COLO829 (cell line): ENCODE measurements around the gene SYTL3.

Source experiments
- DNase-seq: peaks from one replicate; pipeline ENCODE4 v3.0.0; 2012; ENCODE audit warnings: low spot score

Gene SYTL3

GRCh38 chr6:158722176-158722729, 72.4 kb downstream of the SYTL3 start:
- DNase-seq, result no peak

- no peak for DNase-seq
Observed at GRCh38 chr6:158725704-158726103, 75.8 kb downstream of the SYTL3 start.

- no peak for DNase-seq
Observed at GRCh38 chr6:158729906-158730540, 80.2 kb downstream of the SYTL3 start.

- DNase-seq, result no peak
Observed at GRCh38 chr6:158730541-158730907, 80.7 kb downstream of the SYTL3 start.

- DNase-seq, result no peak
Observed at GRCh38 chr6:158735009-158735408, 85.2 kb downstream of the SYTL3 start.

- DNase-seq, result no peak
Observed at GRCh38 chr6:158737082-158737709, 87.3 kb downstream of the SYTL3 start.

- no peak for DNase-seq
Observed at GRCh38 chr6:158737710-158738615, 88.1 kb downstream of the SYTL3 start.

GRCh38 chr6:158739673-158740072, 89.8 kb downstream of the SYTL3 start:
- no peak for DNase-seq

GRCh38 chr6:158743033-158743651, 93.3 kb downstream of the SYTL3 start:
- no peak for DNase-seq

- peak; percentile 47 for DNase-seq
Observed at GRCh38 chr6:158744986-158745430, 95.2 kb downstream of the SYTL3 start.

GRCh38 chr6:158751224-158751623, 101.4 kb downstream of the SYTL3 start:
- DNase-seq, result no peak

GRCh38 chr6:158751921-158752320, 102.1 kb downstream of the SYTL3 start:
- no peak for DNase-seq

- DNase-seq, result peak; percentile 53
Observed at GRCh38 chr6:158752613-158753012, 102.8 kb downstream of the SYTL3 start.

GRCh38 chr6:158753811-158754210, 104.0 kb downstream of the SYTL3 start:
- no peak for DNase-seq

GRCh38 chr6:158754738-158755137, 104.9 kb downstream of the SYTL3 start:
- no peak for DNase-seq

GRCh38 chr6:158755636-158756035, 105.8 kb downstream of the SYTL3 start:
- DNase-seq, result no peak

GRCh38 chr6:158756126-158756525, 106.3 kb downstream of the SYTL3 start:
- no peak for DNase-seq

GRCh38 chr6:158756977-158757752, 107.3 kb downstream of the SYTL3 start:
- DNase-seq, result no peak

GRCh38 chr6:158757753-158758090, 107.9 kb downstream of the SYTL3 start:
- DNase-seq, result no peak

- DNase-seq, result no peak
Observed at GRCh38 chr6:158758451-158758860, 108.6 kb downstream of the SYTL3 start.

GRCh38 chr6:158758941-158759479, 109.2 kb downstream of the SYTL3 start:
- DNase-seq, result no peak
